Smooth muscle cell (in vitro differentiated cells): Measurements from ENCODE around the gene ADAMTS13. TPM values are rescaled to one million over a fixed set of nuclear protein-coding genes. Genes with fewer than 3 reads are reported as not detected.

ENCODE experiments used
- DNase-seq: peaks from one replicate; lab custom pipeline; 2025; ENCODE audit not compliant: unreplicated experiment; lab: John Stamatoyannopoulos, UW
- H2AFZ ChIP-seq: fragments of 200-600 bp; sonication (generic); 2 replicates; pipeline ENCODE4 v1.6.0; 2016; ENCODE audit warnings: antibody characterized with exemption, low read depth, mild to moderate bottlenecking
- H3F3A ChIP-seq: fragments of 200-600 bp; sonication (generic); 2 replicates; pipeline ENCODE4 v1.6.0; 2017; ENCODE audit warnings: antibody characterized with exemption, low read depth
- H3K27ac ChIP-seq: fragments of 200-600 bp; sonication (generic); 2 replicates; pipeline ENCODE4 v1.5.1; 2016; ENCODE audit warnings: low read depth, mild to moderate bottlenecking
- H3K27me3 ChIP-seq: fragments of 200-600 bp; sonication (generic); 2 replicates; pipeline ENCODE4 v1.6.1; 2016; ENCODE audit warnings: low read depth, mild to moderate bottlenecking
- H3K36me3 ChIP-seq: fragments of 200-600 bp; sonication (generic); 2 replicates; pipeline ENCODE4 v1.5.1; 2016; ENCODE audit warnings: low read depth
- H3K4me1 ChIP-seq: fragments of 200-600 bp; sonication (generic); 2 replicates; pipeline ENCODE4 v1.5.1; 2016; ENCODE audit warnings: low read depth
- H3K4me2 ChIP-seq: fragments of 200-600 bp; sonication (generic); 2 replicates; pipeline ENCODE4 v1.6.0; 2016; ENCODE audit warnings: mild to moderate bottlenecking
- H3K4me3 ChIP-seq: fragments of 200-600 bp; sonication (generic); 2 replicates; pipeline ENCODE4 v1.5.1; 2016; ENCODE audit warnings: mild to moderate bottlenecking
- H3K79me2 ChIP-seq: fragments of 200-600 bp; sonication (generic); 2 replicates; pipeline ENCODE4 v1.6.0; 2016; ENCODE audit warnings: low read depth, mild to moderate bottlenecking
- H3K9ac ChIP-seq: fragments of 200-600 bp; sonication (generic); 2 replicates; pipeline ENCODE4 v1.6.0; 2016; ENCODE audit warnings: low read depth
- H3K9me3 ChIP-seq: fragments of 200-600 bp; sonication (generic); replicated peaks from 2 replicates; pipeline ENCODE4 v1.5.1; 2016; ENCODE audit warnings: low read depth
- H4K20me1 ChIP-seq: fragments of 200-600 bp; sonication (generic); 2 replicates; pipeline ENCODE4 v1.6.0; 2016; ENCODE audit warnings: low read depth
- CTCF ChIP-seq: fragments of 200-600 bp; sonication (generic); IDR thresholded peaks from 2 replicates; pipeline ENCODE4 v1.5.1; 2017; ENCODE audit warnings: borderline replicate concordance, mild to moderate bottlenecking, antibody characterized with exemption; ENCODE audit not compliant: insufficient read depth, poor library complexity, severe bottlenecking
- WGBS: methylation state at CpG from one replicate; pipeline ENCODE4 v1.1.7; 2016; ENCODE audit warnings: low lambda C conversion rate; 5-methylcytosine and 5-hydroxymethylcytosine counted together
- polyA plus RNA-seq: library from polyadenylated mRNA; unstranded; fragments of >200 nt; fragmentation: Nextera tagmentation; extraction: Ambion mirVana; gene quantifications from 2 replicates; pipeline ENCODE4 v1.2.1, GENCODE V29; 2016
- total RNA-seq: library from RNA; depleted of rRNA; stranded (reverse); fragments of >200 nt; gene quantifications from 2 replicates; pipeline ENCODE4 v1.2.3, GENCODE V29; 2014

The ADAMTS13 gene
- total and polyA plus RNA-seq, 2 experiments from 2014 or later: 3.1 to 3.7 TPM

DNA sequence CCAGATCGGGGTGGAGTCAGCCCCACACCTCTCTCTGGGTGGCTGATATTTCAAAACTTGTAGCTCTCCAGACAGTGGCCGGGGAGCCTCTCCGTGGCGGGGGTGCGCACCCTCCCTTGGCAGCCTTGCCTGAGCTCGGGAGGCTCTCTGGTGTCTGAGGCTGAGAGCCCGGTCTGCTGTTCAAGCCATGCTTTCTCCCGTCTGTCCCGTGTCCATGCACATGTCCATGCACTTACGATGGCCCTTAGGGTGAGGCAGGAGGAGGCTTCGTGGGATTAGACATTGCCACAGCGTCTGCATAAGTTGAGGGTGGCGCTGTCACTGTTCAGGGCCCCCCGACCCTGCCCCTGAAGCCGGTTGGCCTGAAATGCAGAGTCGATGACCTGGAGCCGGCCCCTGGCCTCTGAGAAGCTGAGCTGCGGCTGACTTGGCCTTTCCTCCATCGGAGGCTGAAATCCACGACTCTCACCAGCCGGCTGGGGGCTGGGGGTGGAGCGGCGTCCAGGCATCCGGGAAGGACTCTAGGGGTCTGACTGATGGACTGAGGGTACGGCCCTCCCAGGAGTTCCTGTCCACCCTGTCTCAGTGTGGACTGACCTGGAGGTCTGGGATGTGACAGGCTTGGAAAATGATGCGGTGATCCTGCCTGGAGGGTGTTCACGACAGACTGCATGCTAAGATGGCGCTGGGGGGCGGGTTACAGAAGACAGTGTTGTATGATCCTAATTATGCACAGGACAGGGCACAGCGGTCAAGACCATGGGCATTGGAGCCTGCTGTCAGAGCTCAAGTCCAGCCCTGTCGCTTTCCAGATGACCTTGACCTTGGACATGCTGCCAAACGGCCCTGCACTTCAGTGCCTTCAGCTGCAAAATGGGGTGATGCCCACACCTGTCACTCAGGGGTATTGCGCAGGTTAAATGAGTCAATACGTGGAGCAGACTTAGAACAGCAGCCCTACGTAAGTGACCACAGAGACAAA lies 75.0 kb downstream of the ADAMTS13 start:
- Histone ChIP-seq H3K79me2 (no peaks in the 10 kb centered on the region), H3K9me3 (no peaks in the 10 kb centered on the region), H4K20me1 (no peaks in the 10 kb centered on the region), H3K4me3 (no peak overlapping the region), H3K36me3 (no peaks in the 10 kb centered on the region), H3K4me2 (no peak overlapping the region), H3F3A (no peaks in the 10 kb centered on the region), H3K27me3 (no peaks in the 10 kb centered on the region), H2AFZ (no peak overlapping the region), H3K4me1 (no peaks in the 10 kb centered on the region), H3K9ac (no peak overlapping the region), H3K27ac (no peak overlapping the region)
- WGBS: 90% methylated on average over 35 of the region's 35 CpGs
- DNase-seq: no peak
- no peak for TF ChIP-seq CTCF

GRCh38 chr9:133499132-133499891 lies 77.1 kb downstream of the ADAMTS13 start:
- no peak for TF ChIP-seq CTCF

DNA sequence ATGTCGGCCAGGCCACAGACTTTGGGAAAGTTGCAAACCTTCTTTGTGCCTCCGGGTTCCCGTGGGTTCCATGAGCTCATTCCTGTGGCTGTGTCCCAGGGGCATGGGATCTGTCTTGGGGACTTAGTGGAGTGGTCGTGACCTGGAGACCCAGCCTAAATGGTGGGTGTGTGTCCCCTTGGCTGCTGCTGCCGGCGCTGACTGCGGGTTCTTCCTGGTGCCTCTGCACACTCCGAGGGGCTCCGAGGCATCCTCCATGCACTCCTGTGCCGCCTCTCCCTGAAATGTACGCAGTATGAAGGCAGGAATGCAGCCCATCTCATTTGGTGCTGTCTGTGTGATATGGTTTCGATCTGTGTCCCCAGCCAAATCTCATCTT lies 77.7 kb downstream of the ADAMTS13 start:
- H4K20me1 ChIP-seq: no peaks in the 10 kb centered on the region
- H3K4me2 ChIP-seq: no peak overlapping the region
- TF ChIP-seq CTCF: no peak
- WGBS: 84% methylated on average over 12 of the region's 12 CpGs
- no peak overlapping the region for H3K27ac ChIP-seq
- no peak overlapping the region for H3K9ac ChIP-seq
- H3K9me3 ChIP-seq: no peaks in the 10 kb centered on the region
- DNase-seq: no peak
- no peak overlapping the region for H3K4me3 ChIP-seq
- H3F3A ChIP-seq: no peaks in the 10 kb centered on the region
- no peaks in the 10 kb centered on the region for H3K27me3 ChIP-seq
- no peaks in the 10 kb centered on the region for H3K36me3 ChIP-seq
- no peak overlapping the region for H2AFZ ChIP-seq
- no peaks in the 10 kb centered on the region for H3K79me2 ChIP-seq
- H3K4me1 ChIP-seq: no peaks in the 10 kb centered on the region

More at GRCh38 chr9:133499132-133499891, 77.1 kb downstream of the ADAMTS13 start:
- Histone ChIP-seq H3K9ac (no peak overlapping the region), H3K4me3 (no peak overlapping the region), H3K27ac (no peak overlapping the region), H3K36me3 (no peaks in the 10 kb centered on the region), H3K4me2 (no peak overlapping the region), H3K9me3 (no peaks in the 10 kb centered on the region), H3K4me1 (no peaks in the 10 kb centered on the region), H3F3A (no peaks in the 10 kb centered on the region), H3K79me2 (no peaks in the 10 kb centered on the region), H3K27me3 (no peaks in the 10 kb centered on the region), H2AFZ (no peak overlapping the region), H4K20me1 (no peaks in the 10 kb centered on the region)
- no peak for DNase-seq
- 81% methylated on average over 19 of the region's 19 CpGs for WGBS
